ENCODE measurements around the gene TNFRSF25.

- TF ChIP-seq CTCF (IDR thresholded peaks at IDR 0.05 in 4 of 5, conservative IDR thresholded peaks at IDR 0.05 in 1 of 5) (no peak), POLR2A (IDR thresholded peaks at IDR 0.05) (no peak)
Measured at GRCh38 chr1:6515771-6516170, 49.8 kb upstream of the TNFRSF25 start.

All from gastrocnemius medialis (tissue), 4 donors.